ENCODE measurements around the gene CDK8. TPM values are rescaled to one million over a fixed set of nuclear protein-coding genes. Genes with fewer than 3 reads are reported as not detected.
A peak's percentile ranks its signal among the peaks of the same experiment; 100 is the strongest.

CDK8 gene
- total and polyA plus RNA-seq, 9 of the 15 experiments (the other 6 are each of a cell fraction or from before 2014, with no cell fraction given), result 11.3 to 33.7 (median 20.3) TPM

- intact Hi-C loops (cut with micrococcal nuclease) (no loop called here), in situ Hi-C loops (cut with MboI) (no loop called here)
- FAIRE-seq (no peak), ATAC-seq (no peak), DNase-seq (ENCODE audit: extremely low read depth in 1 of 4, low spot score in 3 of 4) (no peak)
- ChIA-PET CTCF (ENCODE audit: low intra/inter-chr PET ratio) (no interaction called here), POLR2A (no interaction called here)
- H3K4me2 ChIP-seq (ENCODE audit: insufficient read depth, low read length), result no peak overlapping the region
- H3K4me1 ChIP-seq (replicated peaks in 1 of 2; ENCODE audit: control insufficient read depth in 2 of 2, insufficient read depth in 2 of 2, low read length in 2 of 2), result no peaks in the 10 kb centered on the region; a peak in 2 of 5 replicates
- no peaks in the 10 kb centered on the region for H3K9me1 ChIP-seq (ENCODE audit: control insufficient read depth, insufficient read depth, low read length)
- no peaks in the 10 kb centered on the region for H3K36me3 ChIP-seq (ENCODE audit: control insufficient read depth, insufficient read depth, low read length)
- WGBS (ENCODE audit: insufficient coverage, low coverage, missing lambda C conversion rate), result 80% methylated on average over 3 of the region's 3 CpGs
- no peak overlapping the region for H3K27ac ChIP-seq (ENCODE audit: extremely low read depth, low read depth, low read length)
- H3K9ac ChIP-seq (ENCODE audit: insufficient read depth in 1 of 2, low read depth in 2 of 2, low read length in 2 of 2), result no peak overlapping the region
- no peaks in the 10 kb centered on the region for H3K27me3 ChIP-seq (ENCODE audit: control insufficient read depth in 2 of 2, insufficient read depth in 2 of 2, low read length in 2 of 2)
- no peaks in the 10 kb centered on the region for H3K9me3 ChIP-seq (replicated peaks; ENCODE audit: control insufficient read depth, insufficient read depth, low read depth, low read length)
- H3K79me2 ChIP-seq (ENCODE audit: control insufficient read depth, insufficient read depth, low read length), result peaks cover 89% of the 10 kb centered on the region
- H2AFZ ChIP-seq (ENCODE audit: low read depth, low read length), result no peak overlapping the region
- TF ChIP-seq NFIC (IDR thresholded peaks at IDR 0.05), result no peak
- TF ChIP-seq, protein P1, sequence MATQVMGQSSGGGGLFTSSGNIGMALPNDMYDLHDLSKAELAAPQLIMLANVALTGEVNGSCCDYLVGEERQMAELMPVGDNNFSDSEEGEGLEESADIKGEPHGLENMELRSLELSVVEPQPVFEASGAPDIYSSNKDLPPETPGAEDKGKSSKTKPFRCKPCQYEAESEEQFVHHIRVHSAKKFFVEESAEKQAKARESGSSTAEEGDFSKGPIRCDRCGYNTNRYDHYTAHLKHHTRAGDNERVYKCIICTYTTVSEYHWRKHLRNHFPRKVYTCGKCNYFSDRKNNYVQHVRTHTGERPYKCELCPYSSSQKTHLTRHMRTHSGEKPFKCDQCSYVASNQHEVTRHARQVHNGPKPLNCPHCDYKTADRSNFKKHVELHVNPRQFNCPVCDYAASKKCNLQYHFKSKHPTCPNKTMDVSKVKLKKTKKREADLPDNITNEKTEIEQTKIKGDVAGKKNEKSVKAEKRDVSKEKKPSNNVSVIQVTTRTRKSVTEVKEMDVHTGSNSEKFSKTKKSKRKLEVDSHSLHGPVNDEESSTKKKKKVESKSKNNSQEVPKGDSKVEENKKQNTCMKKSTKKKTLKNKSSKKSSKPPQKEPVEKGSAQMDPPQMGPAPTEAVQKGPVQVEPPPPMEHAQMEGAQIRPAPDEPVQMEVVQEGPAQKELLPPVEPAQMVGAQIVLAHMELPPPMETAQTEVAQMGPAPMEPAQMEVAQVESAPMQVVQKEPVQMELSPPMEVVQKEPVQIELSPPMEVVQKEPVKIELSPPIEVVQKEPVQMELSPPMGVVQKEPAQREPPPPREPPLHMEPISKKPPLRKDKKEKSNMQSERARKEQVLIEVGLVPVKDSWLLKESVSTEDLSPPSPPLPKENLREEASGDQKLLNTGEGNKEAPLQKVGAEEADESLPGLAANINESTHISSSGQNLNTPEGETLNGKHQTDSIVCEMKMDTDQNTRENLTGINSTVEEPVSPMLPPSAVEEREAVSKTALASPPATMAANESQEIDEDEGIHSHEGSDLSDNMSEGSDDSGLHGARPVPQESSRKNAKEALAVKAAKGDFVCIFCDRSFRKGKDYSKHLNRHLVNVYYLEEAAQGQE (IDR thresholded peaks at IDR 0.05; ENCODE audit: borderline replicate concordance), result peak; percentile 27; the same call in 1 of the 2 replicates
- TF ChIP-seq, protein P1 (CRISPR knock-in tag; IDR thresholded peaks at IDR 0.05; ENCODE audit: low read depth), result no peak
- no TSS peak for BruUV-seq (replicated peaks)
- no peak overlapping the region for H3K4me3 ChIP-seq
- H4K20me1 ChIP-seq (replicated peaks; ENCODE audit: control insufficient read depth, insufficient read depth, low read length), result no peaks in the 10 kb centered on the region; the same call in none of the 2 replicates
Observed at GRCh38 chr13:26259634-26260033, 5.7 kb downstream of the CDK8 start.

Data from K562 (cell line).